Measurements from ENCODE around the gene PRF1.
A peak's percentile ranks its signal among the peaks of the same experiment; 100 is the strongest.
"Not testable (repeated sequence)": the region's sequence is repeated elsewhere in the genome, so short reads cannot be mapped to it uniquely, and the experiment has no call there.

PRF1 gene

GRCh38 chr10:70594161-70594560, 8.4 kb downstream of the PRF1 start:
- DNase-seq (ENCODE audit: low spot score), result no peak

DNA sequence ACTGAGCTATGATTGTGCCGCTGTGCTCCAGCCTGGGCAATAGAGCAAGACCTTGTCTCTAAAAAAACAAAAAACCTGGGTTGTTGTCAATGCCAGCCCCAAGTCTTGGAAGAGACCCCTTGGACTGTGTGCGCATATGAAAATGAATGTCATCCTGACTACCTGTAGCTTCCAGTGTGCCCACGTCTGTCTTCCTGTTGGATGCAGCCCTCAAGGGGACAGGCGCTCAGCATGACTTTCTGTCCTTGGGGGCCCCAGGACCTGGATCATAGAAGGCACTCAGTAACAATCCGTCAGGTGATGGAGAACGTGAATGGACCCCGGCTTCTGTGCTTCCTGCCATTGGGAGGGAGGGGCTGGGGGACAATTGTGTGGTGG, 9.0 kb downstream of the PRF1 start:
- DNase-seq (ENCODE audit: low spot score), result no peak

GRCh38 chr10:70592746-70593512, 9.6 kb downstream of the PRF1 start:
- DNase-seq (ENCODE audit: low spot score), result no peak

- DNase-seq (ENCODE audit: low spot score), result no peak
Observed at GRCh38 chr10:70592186-70592735, 10.3 kb downstream of the PRF1 start.

GRCh38 chr10:70590655-70591416, 11.7 kb downstream of the PRF1 start:
- no peak for DNase-seq (ENCODE audit: low spot score)

DNA sequence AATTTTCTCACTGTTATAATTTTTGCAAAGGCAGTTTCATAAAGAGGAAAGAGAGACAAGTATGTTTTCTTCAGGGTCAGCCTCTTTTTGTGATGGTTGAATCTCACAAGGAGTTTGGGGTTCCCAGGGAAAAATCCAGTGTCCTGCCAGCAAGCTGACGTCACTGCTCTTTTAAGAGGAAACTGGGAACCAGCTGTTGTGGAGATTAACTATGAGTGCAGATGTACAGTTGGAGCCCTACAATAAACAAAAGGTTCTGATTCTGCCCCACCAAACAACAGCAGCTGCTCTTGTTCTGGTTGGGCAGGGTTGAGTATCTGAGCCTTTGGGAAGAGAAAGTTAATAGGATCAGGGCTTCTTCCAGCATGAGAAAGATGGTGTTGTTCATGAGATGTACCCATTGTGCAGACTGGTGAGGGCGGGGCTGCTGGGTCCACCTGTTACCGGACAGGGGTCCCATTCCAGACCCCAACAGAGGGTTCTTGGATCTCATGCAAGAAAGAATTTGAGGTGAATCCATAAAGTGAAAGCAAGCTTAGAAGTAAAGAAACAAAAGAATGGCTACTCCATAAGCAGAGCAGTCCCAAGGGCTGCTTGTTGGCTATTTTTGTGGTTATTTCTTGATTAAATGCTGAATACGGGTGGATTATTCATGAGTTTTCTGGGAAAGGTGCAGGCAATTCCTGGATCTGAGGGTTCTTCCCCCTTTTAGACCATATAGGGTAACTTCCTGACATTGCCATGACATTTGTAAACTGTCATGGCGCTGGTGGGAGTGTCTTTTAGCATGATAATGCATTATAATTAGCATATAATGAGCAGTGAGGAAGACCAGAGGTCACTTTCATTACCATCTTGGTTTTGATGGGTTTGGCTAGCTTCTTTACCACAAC, 12.5 kb downstream of the PRF1 start:
- no peak for DNase-seq (ENCODE audit: low spot score)

DNA sequence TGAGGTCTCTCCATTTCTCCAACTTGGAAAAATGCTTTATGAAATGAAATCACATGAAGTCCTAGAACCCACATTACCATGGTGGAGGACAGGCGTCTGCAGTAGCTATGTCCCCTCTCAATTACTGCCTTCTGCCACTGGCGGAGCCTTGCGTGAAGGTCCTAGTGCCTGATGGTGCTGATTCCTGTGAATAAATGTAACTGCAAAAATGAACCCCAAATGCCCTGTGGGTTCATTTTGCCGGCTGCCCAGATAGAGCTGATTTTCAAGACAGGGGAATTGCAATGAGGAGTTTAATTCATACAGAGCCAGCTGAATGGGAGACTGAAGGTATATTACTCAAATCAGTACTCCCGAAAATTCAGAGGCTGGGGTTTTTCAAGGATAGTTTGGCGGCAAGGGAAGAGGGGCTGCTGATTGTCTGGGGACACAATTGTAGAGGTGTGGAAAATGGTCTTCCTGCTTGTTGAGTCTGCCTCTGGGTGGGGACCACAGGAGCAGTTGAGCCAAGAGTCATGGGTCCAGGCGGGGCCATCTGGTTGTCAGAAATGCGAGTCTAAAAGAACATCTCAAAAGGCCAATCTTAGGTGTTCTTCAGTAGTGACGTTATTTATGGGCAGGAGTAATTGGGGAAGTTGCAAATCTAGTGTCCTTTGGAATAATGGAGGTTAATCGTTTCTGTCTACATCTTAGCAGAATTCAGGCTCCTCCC, 13.5 kb downstream of the PRF1 start:
- no peak for DNase-seq (ENCODE audit: low spot score)

DNA sequence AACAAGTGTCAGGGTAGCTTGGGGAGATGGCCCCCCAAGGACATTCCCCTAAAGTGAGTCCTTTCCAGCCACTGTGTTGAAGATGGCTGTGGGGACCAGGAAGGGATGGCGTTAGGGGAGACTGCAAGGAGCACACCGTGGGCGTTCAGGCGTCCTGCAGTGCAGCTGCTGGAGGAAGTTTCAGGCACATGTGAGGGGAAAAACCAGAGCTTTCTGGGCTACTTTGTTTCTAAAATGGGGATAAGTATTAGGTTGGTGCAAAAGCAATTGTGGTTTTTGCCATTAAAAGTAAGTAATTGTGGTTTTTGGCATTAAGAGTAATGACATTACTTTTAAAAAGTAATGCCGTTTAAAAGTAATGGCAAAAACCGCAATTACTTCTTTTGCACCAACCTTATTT, 14.3 kb downstream of the PRF1 start:
- no peak for DNase-seq (ENCODE audit: low spot score)

DNA sequence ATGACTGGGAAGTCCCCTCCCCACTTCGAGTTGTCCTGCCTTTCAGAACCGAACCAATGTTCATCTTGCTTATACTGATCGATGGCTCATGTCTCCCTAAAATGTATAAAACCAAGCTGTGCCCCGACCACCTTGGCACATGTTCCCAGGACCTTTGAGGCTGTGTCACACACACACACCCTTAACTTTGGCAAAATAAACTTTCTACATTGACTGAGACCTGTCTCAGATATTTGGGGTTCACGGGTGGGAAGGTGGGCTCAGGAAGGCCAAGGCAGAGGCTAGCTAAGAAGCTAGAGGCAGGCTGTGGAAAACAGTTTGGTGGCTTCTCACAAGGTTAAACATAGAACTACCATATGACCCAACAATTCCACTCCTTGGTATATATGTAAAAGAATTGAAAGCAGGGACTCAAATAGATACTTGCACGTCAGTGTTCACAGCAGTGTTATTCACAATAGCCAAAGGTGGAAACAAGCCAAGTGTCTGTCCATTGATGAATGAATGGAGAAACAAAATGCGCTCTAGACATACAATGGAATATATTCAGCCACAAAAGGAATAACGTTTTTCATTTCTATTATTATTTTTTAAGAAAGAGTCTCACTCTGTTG, 15.4 kb downstream of the PRF1 start:
- DNase-seq (ENCODE audit: low spot score), result no peak

DNA sequence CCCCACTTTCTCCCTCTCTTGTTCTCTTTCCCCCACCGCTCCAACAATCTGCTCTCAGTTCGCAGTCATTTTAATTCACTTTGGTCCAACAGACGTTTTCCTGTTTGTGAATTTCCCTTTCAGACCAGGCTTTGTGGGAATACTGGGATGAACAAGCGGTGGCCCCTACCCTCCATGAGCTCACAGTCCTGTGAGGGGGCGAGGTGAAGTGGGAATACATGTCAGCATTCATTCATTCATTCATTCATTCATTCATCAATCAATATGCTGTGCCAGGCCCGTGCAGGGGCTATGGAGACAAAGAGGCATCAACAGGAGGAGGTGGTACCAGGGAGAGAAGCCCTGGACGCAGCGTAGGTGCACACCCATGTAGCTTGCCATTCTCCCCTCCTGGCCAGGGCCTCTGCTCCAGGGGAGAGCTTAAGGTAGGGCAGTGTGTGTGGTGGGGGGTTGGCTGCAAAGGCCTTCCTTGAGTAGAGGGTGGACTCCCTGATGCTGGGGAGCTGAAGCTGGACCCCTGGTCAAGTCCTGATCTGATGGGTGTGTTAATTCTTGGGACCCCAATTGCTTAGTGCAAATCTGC, 16.1 kb downstream of the PRF1 start:
- no peak for DNase-seq (ENCODE audit: low spot score)

GRCh38 chr10:70585578-70586169, 16.9 kb downstream of the PRF1 start:
- DNase-seq (ENCODE audit: low spot score), result no peak

- DNase-seq (ENCODE audit: low spot score), result no peak
Observed at GRCh38 chr10:70584909-70585544, 17.5 kb downstream of the PRF1 start.

DNA sequence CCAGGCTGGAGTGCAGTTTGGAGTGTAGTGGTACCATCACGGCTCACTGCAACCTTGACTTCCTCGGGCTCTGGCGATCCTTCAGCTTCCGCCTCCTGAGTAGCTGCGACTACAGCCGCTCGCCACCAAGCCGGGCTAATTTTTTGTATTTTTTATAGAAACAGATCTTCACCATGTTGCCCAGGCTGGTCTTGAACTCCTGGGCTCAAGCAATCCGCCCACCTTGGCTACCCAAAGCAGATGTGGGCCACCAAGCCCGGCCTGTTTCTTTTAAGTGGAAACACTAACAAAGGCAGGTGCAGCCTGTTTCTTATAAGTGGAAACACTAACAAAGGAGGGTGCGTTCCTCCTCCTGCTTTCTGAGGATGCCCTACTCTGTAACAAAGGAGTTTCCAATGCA, 18.2 kb downstream of the PRF1 start:
- no peak for DNase-seq (ENCODE audit: low spot score)

DNA sequence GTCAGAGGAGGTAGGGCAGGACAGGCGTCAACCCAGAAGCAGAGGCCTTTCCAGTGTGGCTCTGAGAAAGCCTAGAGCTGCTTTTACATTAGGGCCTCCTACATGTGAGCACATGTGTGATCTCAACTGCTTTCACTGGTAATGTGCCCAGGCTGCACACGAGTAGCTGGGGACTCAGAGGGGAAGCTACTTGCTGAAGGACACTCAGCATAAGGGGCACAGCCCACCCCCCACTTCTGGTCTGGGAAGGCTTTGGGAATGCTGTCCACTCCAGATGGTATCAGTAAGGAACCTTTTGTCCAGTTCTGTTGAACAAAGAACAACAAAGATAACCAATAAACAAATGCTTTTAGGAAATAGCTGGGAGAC, 18.9 kb downstream of the PRF1 start:
- no peak for DNase-seq (ENCODE audit: low spot score)

DNA sequence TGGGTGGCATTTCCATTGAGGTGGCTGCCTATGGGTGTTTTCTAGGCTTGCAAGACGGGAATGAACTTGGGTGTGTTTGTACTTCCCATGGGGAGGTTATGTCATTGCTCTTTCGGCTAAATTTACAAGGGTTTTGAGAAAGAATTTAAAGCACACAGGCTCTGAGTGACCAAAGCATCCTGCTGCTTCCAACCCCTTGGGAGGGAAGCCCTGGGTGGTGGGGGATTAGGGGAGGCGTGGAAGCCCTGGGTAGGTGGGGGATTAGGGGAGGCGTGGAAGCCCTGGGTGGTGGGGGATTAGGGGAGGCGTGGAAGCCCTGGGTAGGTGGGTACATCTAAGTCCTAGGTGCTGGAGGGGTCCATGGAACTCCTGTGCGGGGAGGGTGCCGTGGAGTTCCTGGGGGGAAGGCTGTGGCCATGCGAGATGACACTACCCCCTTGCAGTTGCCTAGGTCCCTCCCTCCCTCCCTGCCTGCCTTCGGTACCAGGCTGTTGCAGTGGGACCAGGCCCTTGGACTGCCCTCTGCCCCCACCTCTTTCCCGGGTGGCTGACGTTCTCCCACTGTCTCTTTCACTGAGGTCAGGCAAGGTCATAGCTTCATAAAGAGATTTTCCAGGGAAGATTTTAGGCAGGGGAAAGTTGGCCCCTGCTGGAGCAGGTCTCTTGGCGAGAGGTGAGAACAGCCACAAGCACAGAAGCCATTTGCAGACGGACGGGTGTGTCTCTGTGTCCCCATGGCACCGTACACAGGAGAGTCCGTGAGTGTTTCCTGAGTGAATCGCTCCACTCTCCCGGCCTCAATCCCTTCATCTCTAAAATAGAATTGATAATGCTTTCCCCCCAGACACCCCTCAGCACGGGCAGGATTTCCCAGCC, 19.5 kb downstream of the PRF1 start:
- DNase-seq (ENCODE audit: low spot score), result no peak

DNA sequence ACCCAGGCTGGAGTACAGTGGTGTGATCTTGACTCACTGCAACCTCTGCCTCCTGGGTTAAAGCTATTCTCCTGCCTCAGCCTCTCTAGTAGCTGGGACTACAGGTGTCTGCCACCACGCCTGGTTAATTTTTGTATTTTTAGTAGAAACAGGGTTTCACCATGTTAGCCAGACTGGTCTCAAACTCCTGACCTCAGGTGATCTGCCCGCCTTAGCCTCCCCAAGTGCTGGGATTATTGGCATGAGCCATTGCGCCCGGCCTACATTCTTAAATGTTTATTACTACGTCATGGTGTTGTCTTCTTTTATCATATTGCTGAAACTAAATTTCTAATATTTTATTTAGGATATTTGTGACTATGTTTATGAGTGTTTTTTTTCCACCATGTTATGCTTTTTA, 21.4 kb downstream of the PRF1 start:
- DNase-seq (ENCODE audit: low spot score), result not testable (repeated sequence)

GRCh38 chr10:70579234-70580002, 23.1 kb downstream of the PRF1 start:
- DNase-seq (ENCODE audit: low spot score), result no peak

GRCh38 chr10:70578371-70578947, 24.1 kb downstream of the PRF1 start:
- peak; percentile 40 for DNase-seq (ENCODE audit: low spot score)

Measured in AG08396 (cell line).